Measurements from ENCODE around the gene TOGARAM2. TPM values are rescaled to one million over a fixed set of nuclear protein-coding genes. Genes with fewer than 3 reads are reported as not detected.

TOGARAM2 gene
- total and polyA plus RNA-seq, 10 of the 15 experiments (the other 5 are each of a cell fraction or from before 2014, with no cell fraction given): 0.01 to 0.06 (median 0.03) TPM; not detected in 7

DNA sequence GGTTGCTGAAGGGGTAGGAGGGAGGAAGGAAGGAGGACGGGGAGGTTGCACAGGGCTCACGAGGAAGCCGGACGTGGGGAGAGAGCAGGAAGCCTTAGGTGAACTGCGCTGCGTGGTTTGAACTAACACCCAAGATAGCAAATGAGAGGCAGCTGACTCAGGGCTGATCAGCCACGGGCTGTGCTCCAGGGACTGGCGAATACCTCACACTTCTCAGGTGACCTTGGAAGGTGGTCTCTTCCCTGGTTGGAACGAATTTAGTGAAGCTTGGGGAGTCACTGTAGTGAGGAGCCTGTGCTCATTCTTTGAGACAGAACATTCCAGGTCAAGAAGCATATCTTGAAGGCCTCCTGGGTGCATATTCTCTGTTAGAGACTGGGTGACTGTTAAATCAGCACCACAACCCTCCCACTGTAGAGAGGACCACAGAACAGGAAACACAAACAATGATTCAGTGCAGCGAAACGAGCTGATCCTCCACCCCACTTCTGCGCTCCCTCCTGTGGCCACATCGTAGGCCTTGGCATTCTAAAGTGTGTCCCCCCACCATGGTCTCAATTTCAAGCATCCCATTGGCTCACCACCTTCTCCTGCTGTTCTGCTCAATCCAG, 33.8 kb downstream of the TOGARAM2 start:
- H2AFZ ChIP-seq (ENCODE audit: control insufficient read depth, low read depth, low read length): peak overlapping the region; percentile 87
- FAIRE-seq: peak; percentile 87

More for the DNA sequence above, 33.8 kb downstream of the TOGARAM2 start:
- Histone ChIP-seq H3K36me3 (ENCODE audit: control insufficient read depth in 2 of 2, insufficient read depth in 2 of 2, low read length in 1 of 2) (no peaks in the 10 kb centered on the region), H3K4me2 (ENCODE audit: control insufficient read depth, insufficient read depth) (peak overlapping the region; percentile 67; the same call in 1 of the 2 replicates), H3K79me2 (ENCODE audit: control insufficient read depth, insufficient read depth, low read length) (no peaks in the 10 kb centered on the region), H3K4me3 (no peak overlapping the region), H4K20me1 (ENCODE audit: control insufficient read depth, insufficient read depth) (no peaks in the 10 kb centered on the region), H3K27me3 (replicated peaks in 1 of 2; ENCODE audit: control insufficient read depth in 2 of 2, insufficient read depth in 2 of 2, low read length in 1 of 2) (no peaks in the 10 kb centered on the region), H3K9ac (ENCODE audit: control insufficient read depth, insufficient read depth, low read length) (no peak overlapping the region; the same call in 1 of the 2 replicates), H3K9me3 (replicated peaks; ENCODE audit: control insufficient read depth, insufficient read depth, low read length) (no peaks in the 10 kb centered on the region), H3K4me1 (ENCODE audit: control insufficient read depth, insufficient read depth, low read length) (peaks cover 14% of the 10 kb centered on the region), H3K27ac (ENCODE audit: control insufficient read depth, insufficient read depth) (no peak overlapping the region)
- intact Hi-C loops (cut with micrococcal nuclease; ENCODE audit: unreplicated experiment): no loop called here
- TF ChIP-seq, protein P1, sequence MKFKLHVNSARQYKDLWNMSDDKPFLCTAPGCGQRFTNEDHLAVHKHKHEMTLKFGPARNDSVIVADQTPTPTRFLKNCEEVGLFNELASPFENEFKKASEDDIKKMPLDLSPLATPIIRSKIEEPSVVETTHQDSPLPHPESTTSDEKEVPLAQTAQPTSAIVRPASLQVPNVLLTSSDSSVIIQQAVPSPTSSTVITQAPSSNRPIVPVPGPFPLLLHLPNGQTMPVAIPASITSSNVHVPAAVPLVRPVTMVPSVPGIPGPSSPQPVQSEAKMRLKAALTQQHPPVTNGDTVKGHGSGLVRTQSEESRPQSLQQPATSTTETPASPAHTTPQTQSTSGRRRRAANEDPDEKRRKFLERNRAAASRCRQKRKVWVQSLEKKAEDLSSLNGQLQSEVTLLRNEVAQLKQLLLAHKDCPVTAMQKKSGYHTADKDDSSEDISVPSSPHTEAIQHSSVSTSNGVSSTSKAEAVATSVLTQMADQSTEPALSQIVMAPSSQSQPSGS (IDR thresholded peaks at IDR 0.05; ENCODE audit: low read length): no peak
- no peak for TF ChIP-seq SIX5 (IDR thresholded peaks at IDR 0.05; ENCODE audit: low read depth, low read length, severe bottlenecking)
- TF ChIP-seq GABPA (IDR thresholded peaks at IDR 0.05; ENCODE audit: low read depth): peak; percentile 60
- TF ChIP-seq, protein P2, sequence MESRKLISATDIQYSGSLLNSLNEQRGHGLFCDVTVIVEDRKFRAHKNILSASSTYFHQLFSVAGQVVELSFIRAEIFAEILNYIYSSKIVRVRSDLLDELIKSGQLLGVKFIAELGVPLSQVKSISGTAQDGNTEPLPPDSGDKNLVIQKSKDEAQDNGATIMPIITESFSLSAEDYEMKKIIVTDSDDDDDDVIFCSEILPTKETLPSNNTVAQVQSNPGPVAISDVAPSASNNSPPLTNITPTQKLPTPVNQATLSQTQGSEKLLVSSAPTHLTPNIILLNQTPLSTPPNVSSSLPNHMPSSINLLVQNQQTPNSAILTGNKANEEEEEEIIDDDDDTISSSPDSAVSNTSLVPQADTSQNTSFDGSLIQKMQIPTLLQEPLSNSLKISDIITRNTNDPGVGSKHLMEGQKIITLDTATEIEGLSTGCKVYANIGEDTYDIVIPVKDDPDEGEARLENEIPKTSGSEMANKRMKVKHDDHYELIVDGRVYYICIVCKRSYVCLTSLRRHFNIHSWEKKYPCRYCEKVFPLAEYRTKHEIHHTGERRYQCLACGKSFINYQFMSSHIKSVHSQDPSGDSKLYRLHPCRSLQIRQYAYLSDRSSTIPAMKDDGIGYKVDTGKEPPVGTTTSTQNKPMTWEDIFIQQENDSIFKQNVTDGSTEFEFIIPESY (IDR thresholded peaks at IDR 0.05): no peak
- TF ChIP-seq HCFC1 (IDR thresholded peaks at IDR 0.05; ENCODE audit: low read length): no peak
- peak; percentile 37 for TF ChIP-seq RUNX3 (IDR thresholded peaks at IDR 0.05; ENCODE audit: low read length)
- TF ChIP-seq, protein P3, sequence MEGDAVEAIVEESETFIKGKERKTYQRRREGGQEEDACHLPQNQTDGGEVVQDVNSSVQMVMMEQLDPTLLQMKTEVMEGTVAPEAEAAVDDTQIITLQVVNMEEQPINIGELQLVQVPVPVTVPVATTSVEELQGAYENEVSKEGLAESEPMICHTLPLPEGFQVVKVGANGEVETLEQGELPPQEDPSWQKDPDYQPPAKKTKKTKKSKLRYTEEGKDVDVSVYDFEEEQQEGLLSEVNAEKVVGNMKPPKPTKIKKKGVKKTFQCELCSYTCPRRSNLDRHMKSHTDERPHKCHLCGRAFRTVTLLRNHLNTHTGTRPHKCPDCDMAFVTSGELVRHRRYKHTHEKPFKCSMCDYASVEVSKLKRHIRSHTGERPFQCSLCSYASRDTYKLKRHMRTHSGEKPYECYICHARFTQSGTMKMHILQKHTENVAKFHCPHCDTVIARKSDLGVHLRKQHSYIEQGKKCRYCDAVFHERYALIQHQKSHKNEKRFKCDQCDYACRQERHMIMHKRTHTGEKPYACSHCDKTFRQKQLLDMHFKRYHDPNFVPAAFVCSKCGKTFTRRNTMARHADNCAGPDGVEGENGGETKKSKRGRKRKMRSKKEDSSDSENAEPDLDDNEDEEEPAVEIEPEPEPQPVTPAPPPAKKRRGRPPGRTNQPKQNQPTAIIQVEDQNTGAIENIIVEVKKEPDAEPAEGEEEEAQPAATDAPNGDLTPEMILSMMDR (IDR thresholded peaks at IDR 0.05 in 2 of 3, conservative IDR thresholded peaks at IDR 0.05 in 1 of 3; ENCODE audit: control insufficient read depth in 2 of 3, extremely low read depth in 1 of 3, insufficient read depth in 1 of 3, low read depth in 3 of 3, low read length in 3 of 3): peak in 1 of 3 experiments; percentile 3; a peak in 1 of 6 replicates
- no peak for TF ChIP-seq IRF4 (IDR thresholded peaks at IDR 0.05; ENCODE audit: low read depth, low read length)
- TF ChIP-seq, protein P4, sequence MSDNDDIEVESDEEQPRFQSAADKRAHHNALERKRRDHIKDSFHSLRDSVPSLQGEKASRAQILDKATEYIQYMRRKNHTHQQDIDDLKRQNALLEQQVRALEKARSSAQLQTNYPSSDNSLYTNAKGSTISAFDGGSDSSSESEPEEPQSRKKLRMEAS (IDR thresholded peaks at IDR 0.05; ENCODE audit: low read depth, low read length): no peak
- TF ChIP-seq MTA2 (IDR thresholded peaks at IDR 0.05; ENCODE audit: low read depth): no peak
- TF ChIP-seq POLR2A (IDR thresholded peaks at IDR 0.05; ENCODE audit: low read depth, low read length): peak; percentile 22; the same call in 1 of the 2 replicates
- TF ChIP-seq, protein P5, sequence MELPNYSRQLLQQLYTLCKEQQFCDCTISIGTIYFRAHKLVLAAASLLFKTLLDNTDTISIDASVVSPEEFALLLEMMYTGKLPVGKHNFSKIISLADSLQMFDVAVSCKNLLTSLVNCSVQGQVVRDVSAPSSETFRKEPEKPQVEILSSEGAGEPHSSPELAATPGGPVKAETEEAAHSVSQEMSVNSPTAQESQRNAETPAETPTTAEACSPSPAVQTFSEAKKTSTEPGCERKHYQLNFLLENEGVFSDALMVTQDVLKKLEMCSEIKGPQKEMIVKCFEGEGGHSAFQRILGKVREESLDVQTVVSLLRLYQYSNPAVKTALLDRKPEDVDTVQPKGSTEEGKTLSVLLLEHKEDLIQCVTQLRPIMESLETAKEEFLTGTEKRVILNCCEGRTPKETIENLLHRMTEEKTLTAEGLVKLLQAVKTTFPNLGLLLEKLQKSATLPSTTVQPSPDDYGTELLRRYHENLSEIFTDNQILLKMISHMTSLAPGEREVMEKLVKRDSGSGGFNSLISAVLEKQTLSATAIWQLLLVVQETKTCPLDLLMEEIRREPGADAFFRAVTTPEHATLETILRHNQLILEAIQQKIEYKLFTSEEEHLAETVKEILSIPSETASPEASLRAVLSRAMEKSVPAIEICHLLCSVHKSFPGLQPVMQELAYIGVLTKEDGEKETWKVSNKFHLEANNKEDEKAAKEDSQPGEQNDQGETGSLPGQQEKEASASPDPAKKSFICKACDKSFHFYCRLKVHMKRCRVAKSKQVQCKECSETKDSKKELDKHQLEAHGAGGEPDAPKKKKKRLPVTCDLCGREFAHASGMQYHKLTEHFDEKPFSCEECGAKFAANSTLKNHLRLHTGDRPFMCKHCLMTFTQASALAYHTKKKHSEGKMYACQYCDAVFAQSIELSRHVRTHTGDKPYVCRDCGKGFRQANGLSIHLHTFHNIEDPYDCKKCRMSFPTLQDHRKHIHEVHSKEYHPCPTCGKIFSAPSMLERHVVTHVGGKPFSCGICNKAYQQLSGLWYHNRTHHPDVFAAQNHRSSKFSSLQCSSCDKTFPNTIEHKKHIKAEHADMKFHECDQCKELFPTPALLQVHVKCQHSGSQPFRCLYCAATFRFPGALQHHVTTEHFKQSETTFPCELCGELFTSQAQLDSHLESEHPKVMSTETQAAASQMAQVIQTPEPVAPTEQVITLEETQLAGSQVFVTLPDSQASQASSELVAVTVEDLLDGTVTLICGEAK (IDR thresholded peaks at IDR 0.05; ENCODE audit: borderline replicate concordance): 0 out of 2 replicates have a peak, but pooled peaks have one; percentile 26
- TF ChIP-seq RAD21 (IDR thresholded peaks at IDR 0.05; ENCODE audit: insufficient read depth, low read depth, low read length): 0 out of 2 replicates have a peak, but pooled peaks have one; percentile 15
- no peak for TF ChIP-seq DPF2 (IDR thresholded peaks at IDR 0.05)
- SMC1A ChIA-PET (ENCODE audit: uncharacterized antibody, unreplicated experiment): interaction anchor here (1.0 to 1.4 kb wide), 2 partner anchors 24 to 30 kb away, joined by 3 to 4 read pairs; no protein-coding TSS in a partner anchor
- RAD21 ChIA-PET (ENCODE audit: unreplicated experiment): interaction anchor here (1.2 kb wide), 1 partner anchor 94 kb away, joined by 3 read pairs; no protein-coding TSS in a partner anchor
- POLR2A ChIA-PET: no interaction called here
- DNase-seq (ENCODE audit: low read depth, low spot score) (no peak), ATAC-seq (peak; percentile 53)
- BruUV-seq (replicated peaks): no TSS peak
- in situ Hi-C loops (cut with MboI): no loop called here
- 7% methylated on average over 13 of the region's 13 CpGs for WGBS (ENCODE audit: insufficient coverage, insufficient replicate concordance, low lambda C conversion rate, missing lambda C conversion rate)
- CTCF ChIA-PET: interaction anchor here (0.7 kb wide), 1 partner anchor 36 kb away, joined by 3 read pairs; no protein-coding TSS in a partner anchor
